Central memory CD8-positive, alpha-beta T cell (primary cell): ENCODE measurements around the gene GRIFIN.

Experiments
- ATAC-seq: fragments of 150-1000 bp; cut with Tn5 transposase; replicated peaks from 2 replicates; pipeline ENCODE4 v1.10.0; 2022; ENCODE audit warnings: mild to moderate bottlenecking, moderate FRiP score, moderate number of reproducible peaks; ENCODE audit not compliant: poor library complexity, severe bottlenecking; ENCODE audit errors: extremely low read depth
- DNase-seq, 2 donors: peaks; one replicate each; pipeline ENCODE4 v3.0.0; 2021; ENCODE audit warnings: low spot score in 2 of 2
- H3K27ac Mint-ChIP-seq: one replicate; pipeline ENCODE4 v1.8.0; 2022; ENCODE audit warnings: low read depth, mild to moderate bottlenecking, moderate library complexity, mixed read lengths
- H3K27me3 Mint-ChIP-seq: one replicate; pipeline ENCODE4 v1.8.0; 2022; ENCODE audit warnings: mixed read lengths
- H3K36me3 Mint-ChIP-seq: one replicate; pipeline ENCODE4 v1.8.0; 2022; ENCODE audit warnings: mild to moderate bottlenecking, moderate library complexity, mixed read lengths; ENCODE audit not compliant: insufficient read depth
- H3K4me1 Mint-ChIP-seq: one replicate; pipeline ENCODE4 v1.8.0; 2022; ENCODE audit warnings: mixed read lengths
- H3K4me3 Mint-ChIP-seq: one replicate; pipeline ENCODE4 v1.8.0; 2022; ENCODE audit warnings: mild to moderate bottlenecking, moderate library complexity, mixed read lengths
- H3K9me3 Mint-ChIP-seq: one replicate; pipeline ENCODE4 v1.8.0; 2022; ENCODE audit warnings: mixed read lengths

Gene GRIFIN

DNA sequence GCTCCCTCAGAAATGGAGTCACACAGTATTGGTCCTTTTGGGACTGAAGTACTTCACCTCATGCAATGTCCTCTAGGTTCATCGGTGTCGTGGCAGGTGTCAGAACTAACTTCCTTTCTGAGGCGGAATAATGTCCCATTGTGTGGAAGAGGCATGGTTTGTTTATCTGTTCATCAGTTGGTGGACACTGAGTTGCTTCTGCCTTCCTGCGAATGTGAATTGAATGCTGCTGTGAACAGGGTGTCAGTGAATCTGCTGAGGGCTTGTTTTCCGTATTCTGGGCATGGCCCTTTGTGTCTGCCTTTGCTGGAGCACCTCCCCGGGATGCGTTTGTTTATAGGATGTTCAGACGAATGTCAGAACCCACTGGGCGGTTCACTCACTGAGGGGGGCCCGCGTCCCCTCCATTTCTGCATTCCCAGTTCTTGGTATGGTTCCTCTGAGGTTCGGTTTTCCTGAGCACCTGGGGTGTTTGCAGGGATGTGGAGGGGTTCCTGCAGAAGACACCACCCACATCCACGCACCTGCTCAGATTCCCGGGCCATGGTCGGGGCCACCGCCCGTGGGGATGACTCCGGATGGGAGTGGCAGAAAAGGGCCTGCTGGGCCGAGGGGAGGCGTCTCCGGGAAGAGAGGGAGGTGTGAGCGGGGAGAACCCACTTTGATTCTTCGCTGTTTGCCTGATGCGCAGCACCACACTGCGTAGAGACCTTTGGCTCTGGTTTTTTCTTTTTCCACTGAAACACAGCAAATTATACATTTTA is 39.7 kb downstream of the GRIFIN start:
- Mint-ChIP-seq H3K27ac (no peak overlapping the region), H3K4me1 (peaks cover 50% of the 10 kb centered on the region), H3K9me3 (no peaks in the 10 kb centered on the region), H3K36me3 (peaks cover 37% of the 10 kb centered on the region), H3K4me3 (no peak overlapping the region), H3K27me3 (no peaks in the 10 kb centered on the region)
- no peak for DNase-seq
- ATAC-seq: no peak

DNA sequence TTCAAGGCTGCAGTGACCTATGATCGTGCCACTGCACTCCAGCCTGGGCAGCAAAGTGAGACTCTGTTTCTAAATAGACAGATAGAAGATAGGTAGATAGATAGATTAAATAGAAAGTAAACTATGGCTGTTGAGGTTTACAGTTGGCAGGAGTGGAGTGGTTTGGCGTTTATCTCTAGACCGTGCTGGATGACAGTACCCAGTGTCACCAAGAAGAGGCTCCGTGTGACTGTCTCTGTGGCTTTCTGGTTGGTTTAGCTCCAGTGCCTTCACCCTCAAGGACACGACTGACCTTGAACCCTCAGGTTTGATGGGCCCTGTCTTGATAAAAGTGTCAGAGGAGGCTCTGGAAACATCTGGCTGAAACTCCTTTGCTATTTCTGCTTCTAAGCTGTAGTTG is 41.1 kb downstream of the GRIFIN start:
- H3K4me1 Mint-ChIP-seq: peaks cover 47% of the 10 kb centered on the region
- DNase-seq (no peak), ATAC-seq (no peak)
- no peak overlapping the region for H3K4me3 Mint-ChIP-seq
- H3K36me3 Mint-ChIP-seq: peaks cover 40% of the 10 kb centered on the region
- peaks cover 6% of the 10 kb centered on the region for H3K9me3 Mint-ChIP-seq
- no peaks in the 10 kb centered on the region for H3K27me3 Mint-ChIP-seq
- peak overlapping the region; percentile 81 for H3K27ac Mint-ChIP-seq

DNA sequence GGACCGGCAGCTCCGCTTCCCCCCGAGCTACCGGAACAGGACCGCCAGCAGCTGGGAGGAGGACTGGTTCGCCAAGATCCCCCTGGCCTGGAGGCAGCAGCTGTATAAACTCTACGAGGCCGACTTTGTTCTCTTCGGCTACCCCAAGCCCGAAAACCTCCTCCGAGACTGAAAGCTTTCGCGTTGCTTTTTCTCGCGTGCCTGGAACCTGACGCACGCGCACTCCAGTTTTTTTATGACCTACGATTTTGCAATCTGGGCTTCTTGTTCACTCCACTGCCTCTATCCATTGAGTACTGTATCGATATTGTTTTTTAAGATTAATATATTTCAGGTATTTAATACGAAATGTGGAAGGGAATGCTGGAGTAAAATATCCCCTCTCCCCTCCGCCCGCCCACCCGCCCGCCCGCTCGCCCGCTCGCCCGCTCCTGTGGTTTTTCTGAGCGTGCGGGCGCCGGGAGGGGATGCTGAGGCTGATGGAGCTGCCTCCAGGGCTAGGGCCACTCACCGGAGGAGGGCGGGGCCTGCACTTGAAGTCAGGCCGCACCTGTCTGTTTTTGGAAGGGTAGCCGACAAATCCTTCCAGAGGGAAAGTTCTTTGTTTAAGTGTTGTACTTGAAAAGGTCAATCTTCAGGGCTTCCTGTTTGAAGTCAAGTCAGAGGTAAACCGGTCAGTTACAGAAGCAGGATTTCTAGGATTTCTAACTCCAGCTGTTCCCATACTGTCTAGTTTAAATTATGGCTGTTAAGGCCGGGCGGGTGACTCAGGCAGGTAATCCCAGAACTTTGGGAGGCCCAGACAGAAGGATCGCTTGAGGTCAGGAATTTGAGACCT is 42.3 kb downstream of the GRIFIN start:
- ATAC-seq: no peak
- H3K27me3 Mint-ChIP-seq: no peaks in the 10 kb centered on the region
- no peak overlapping the region for H3K4me3 Mint-ChIP-seq
- peaks cover 49% of the 10 kb centered on the region for H3K4me1 Mint-ChIP-seq
- H3K27ac Mint-ChIP-seq: no peak overlapping the region
- no peak for DNase-seq
- H3K9me3 Mint-ChIP-seq: peaks cover 6% of the 10 kb centered on the region
- peaks cover 38% of the 10 kb centered on the region for H3K36me3 Mint-ChIP-seq

- no peak overlapping the region for H3K4me3 Mint-ChIP-seq
- ATAC-seq (no peak), DNase-seq (no peak)
- peaks cover 6% of the 10 kb centered on the region for H3K9me3 Mint-ChIP-seq
- peaks cover 44% of the 10 kb centered on the region for H3K4me1 Mint-ChIP-seq
- H3K36me3 Mint-ChIP-seq: peaks cover 33% of the 10 kb centered on the region
- H3K27me3 Mint-ChIP-seq: no peaks in the 10 kb centered on the region
- H3K27ac Mint-ChIP-seq: no peak overlapping the region
Observed at GRCh38 chr7:2432910-2433712, 43.1 kb downstream of the GRIFIN start.

- DNase-seq: peak; percentile 28 to 32
- peak; percentile 36 for ATAC-seq
- H3K27me3 Mint-ChIP-seq: no peaks in the 10 kb centered on the region
- H3K36me3 Mint-ChIP-seq: peaks cover 30% of the 10 kb centered on the region
- H3K4me3 Mint-ChIP-seq: no peak overlapping the region
- peaks cover 54% of the 10 kb centered on the region for H3K4me1 Mint-ChIP-seq
- H3K9me3 Mint-ChIP-seq: peaks cover 6% of the 10 kb centered on the region
- no peak overlapping the region for H3K27ac Mint-ChIP-seq
Observed at GRCh38 chr7:2431260-2431867, 44.8 kb downstream of the GRIFIN start.

GRCh38 chr7:2425749-2426148 is 50.4 kb downstream of the GRIFIN start:
- Mint-ChIP-seq H3K9me3 (peaks cover under 1% of the 10 kb centered on the region), H3K27ac (peak overlapping the region; percentile 93), H3K36me3 (peaks cover 13% of the 10 kb centered on the region), H3K4me3 (no peak overlapping the region), H3K27me3 (no peaks in the 10 kb centered on the region), H3K4me1 (peaks cover 48% of the 10 kb centered on the region)
- ATAC-seq (no peak), DNase-seq (no peak)
